Renal cortical epithelial cell (primary cell): ENCODE data around the gene ATP6V0C. TPM values are rescaled to one million over a fixed set of nuclear protein-coding genes. Genes with fewer than 3 reads are reported as not detected.
"Not testable (repeated sequence)": the region's sequence is repeated elsewhere in the genome, so short reads cannot be mapped to it uniquely, and the experiment has no call there.

Experiments
- DNase-seq: peaks from one replicate; pipeline ENCODE4 v3.0.0-alpha.2; 2011; ENCODE audit warnings: low read depth
- total RNA-seq: library from RNA; depleted of rRNA; stranded (reverse); fragments of >200 nt; gene quantifications from 2 replicates; pipeline ENCODE4 v1.2.3, GENCODE V29; 2014

Gene ATP6V0C
- total RNA-seq, 1 donor from 2014 or later: 36.3 TPM

- not testable (repeated sequence) for DNase-seq
Observed at GRCh38 chr16:2550283-2550878, 36.6 kb downstream of the ATP6V0C start.

- DNase-seq: peak; percentile 7
Observed at GRCh38 chr16:2551420-2551889, 37.7 kb downstream of the ATP6V0C start.

GRCh38 chr16:2554709-2555425 is 41.1 kb downstream of the ATP6V0C start:
- not testable (repeated sequence) for DNase-seq

- DNase-seq: not testable (repeated sequence)
Observed at GRCh38 chr16:2557150-2557549, 43.4 kb downstream of the ATP6V0C start.

- not testable (repeated sequence) for DNase-seq
Observed at GRCh38 chr16:2560131-2560797, 46.5 kb downstream of the ATP6V0C start.

- not testable (repeated sequence) for DNase-seq
Observed at GRCh38 chr16:2560798-2561133, 47.0 kb downstream of the ATP6V0C start.

GRCh38 chr16:2567506-2567905 is 53.8 kb downstream of the ATP6V0C start:
- DNase-seq: not testable (repeated sequence)

- DNase-seq: not testable (repeated sequence)
Observed at GRCh38 chr16:2568573-2568972, 54.8 kb downstream of the ATP6V0C start.

Other genes starting within 250 kb of the ATP6V0C start
- gene RNPS1, start 245.8 kb upstream of the ATP6V0C start, total RNA-seq: 76.4 and 94.4 TPM in 2 replicates
- gene ABCA3, start 173.2 kb upstream of the ATP6V0C start, total RNA-seq: 13.2 and 16.5 TPM in 2 replicates
- gene CCNF, start 84.5 kb upstream of the ATP6V0C start, total RNA-seq: 3.7 and 14.9 TPM in 2 replicates
- 2.3 and 6.3 TPM in 2 replicates for gene TEDC2, start 53.8 kb upstream of the ATP6V0C start, total RNA-seq
- gene NTN3, start 42.7 kb upstream of the ATP6V0C start, total RNA-seq: 1.2 TPM in 1 of 2 replicates, not detected in the other
- gene TBC1D24, start 38.8 kb upstream of the ATP6V0C start, total RNA-seq: 6.3 and 18.3 TPM in 2 replicates
- gene AMDHD2, start 6.4 kb downstream of the ATP6V0C start, total RNA-seq: 24.4 and 31.4 TPM in 2 replicates
- gene CEMP1, start 17.5 kb downstream of the ATP6V0C start, total RNA-seq: not detected in 2 replicates
- 16.0 and 32.9 TPM in 2 replicates for gene PDPK1, start 24.1 kb downstream of the ATP6V0C start, total RNA-seq
- gene KCTD5, start 168.6 kb downstream of the ATP6V0C start, total RNA-seq: 26.0 and 41.3 TPM in 2 replicates
- gene PRSS27, start 206.3 kb downstream of the ATP6V0C start, total RNA-seq: 0.85 and 1.7 TPM in 2 replicates
- 19.8 and 114 TPM in 2 replicates for gene SRRM2, start 238.7 kb downstream of the ATP6V0C start, total RNA-seq